ENCODE results near the gene POGK. TPM values are rescaled to one million over a fixed set of nuclear protein-coding genes. Genes with fewer than 3 reads are reported as not detected.

The POGK gene
- total and polyA plus RNA-seq, 3 experiments from 2014 or later = 19.1 to 76.0 (median 71.9) TPM

DNA sequence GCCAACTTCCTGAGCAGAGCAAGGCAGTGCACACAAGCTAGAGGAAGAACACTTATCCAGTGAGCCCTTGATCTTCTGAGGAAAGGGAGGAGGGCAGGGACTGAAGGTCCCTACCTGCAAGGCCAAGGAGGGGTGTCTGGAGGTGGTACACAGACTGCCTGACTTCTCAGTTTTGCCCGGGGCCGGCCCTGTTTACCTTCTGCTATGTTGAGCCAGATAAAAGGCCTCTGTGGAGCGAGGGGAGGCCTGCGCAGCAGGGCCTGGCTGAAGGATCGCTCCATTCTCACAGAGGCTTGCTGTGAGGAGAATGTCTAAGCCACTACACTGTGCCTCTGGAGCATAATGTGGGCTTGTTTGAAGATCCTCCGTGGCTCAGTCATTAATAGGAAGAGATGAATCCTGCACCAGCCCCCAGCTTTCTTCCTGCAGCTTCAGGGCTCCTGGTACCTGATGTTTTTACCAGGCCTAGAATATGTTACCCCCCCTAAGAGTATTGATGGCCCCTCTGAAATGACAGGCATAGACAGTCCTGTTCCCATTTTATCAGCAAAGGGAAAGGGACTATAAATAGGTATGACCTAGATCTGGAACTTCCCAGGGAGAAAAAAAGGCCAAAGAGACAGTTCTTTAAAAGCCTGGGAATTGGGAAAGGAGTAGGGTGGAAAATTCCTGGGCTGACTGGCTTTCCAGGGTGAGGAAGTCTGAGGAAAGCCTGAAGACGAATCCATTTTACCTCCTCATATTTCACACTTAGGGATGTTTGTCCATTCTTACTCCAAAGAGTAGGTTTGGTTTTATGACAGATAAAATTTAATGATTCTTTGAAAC, 4.7 kb downstream of the POGK start:
- no peak overlapping the region for H3K4me3 ChIP-seq (ENCODE audit: low read length)
- no peaks in the 10 kb centered on the region for H3K9me3 Mint-ChIP-seq
- peaks cover 0 to under 1% of the 10 kb centered on the region in 2 donors for H3K27me3 Mint-ChIP-seq
- peak overlapping the region in 1 of 7 donors; percentile 62 for H3K4me3 Mint-ChIP-seq
- peaks cover 46% of the 10 kb centered on the region for H3K36me3 ChIP-seq (ENCODE audit: insufficient read depth, low read length)
- DNase-seq = no peak
- peak overlapping the region in 7 of 8 donors; percentile 42 to 81 (median 54) for H3K27ac Mint-ChIP-seq
- H3K36me3 Mint-ChIP-seq = peaks cover 0 to 91% (median 22%) of the 10 kb centered on the region in 3 donors
- ChIA-PET CTCF (no interaction called here), POLR2A (no interaction called here)
- H3K4me1 ChIP-seq (ENCODE audit: insufficient read depth, low read length) = peaks cover 13% of the 10 kb centered on the region
- no peak overlapping the region for H3K27ac ChIP-seq (ENCODE audit: low read depth, low read length)
- peaks cover 49 to 82% (median 67%) of the 10 kb centered on the region in 3 donors for H3K4me1 Mint-ChIP-seq
- no peaks in the 10 kb centered on the region for H3K9me3 ChIP-seq (ENCODE audit: low read length)
- no peaks in the 10 kb centered on the region for H3K27me3 ChIP-seq (ENCODE audit: insufficient read depth, low read length, poor library complexity, severe bottlenecking)

DNA sequence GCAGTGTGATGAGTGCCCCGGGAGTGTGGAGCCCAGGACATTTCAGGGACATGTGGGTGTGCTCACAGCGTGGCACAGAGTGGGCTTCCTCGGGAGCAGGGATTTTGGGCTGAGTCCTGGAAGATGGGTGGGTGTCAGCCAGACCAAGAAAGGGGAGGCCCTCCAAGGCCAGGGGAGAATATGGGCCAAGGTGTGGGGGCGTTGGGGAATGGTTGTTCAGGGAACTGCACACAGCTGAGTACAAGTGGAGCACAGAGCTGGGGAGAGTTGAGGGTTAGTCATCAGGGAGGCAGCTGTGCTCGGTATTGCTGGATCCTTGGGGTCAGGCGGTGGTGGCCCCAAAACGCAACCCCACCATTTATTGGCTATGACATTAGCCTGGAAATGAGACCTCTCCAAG, 5.5 kb downstream of the POGK start:
- Mint-ChIP-seq H3K4me1 (peaks cover 48 to 81% (median 66%) of the 10 kb centered on the region in 3 donors), H3K9me3 (no peaks in the 10 kb centered on the region), H3K4me3 (no peak overlapping the region), H3K27ac (peak overlapping the region in 7 of 8 donors; percentile 7 to 80 (median 46)), H3K36me3 (peaks cover 0 to 98% (median 22%) of the 10 kb centered on the region in 3 donors), H3K27me3 (no peaks in the 10 kb centered on the region)
- H3K4me3 ChIP-seq (ENCODE audit: low read length) = no peak overlapping the region
- POLR2A ChIA-PET = no interaction called here
- DNase-seq = no peak
- no peaks in the 10 kb centered on the region for H3K27me3 ChIP-seq (ENCODE audit: insufficient read depth, low read length, poor library complexity, severe bottlenecking)
- CTCF ChIA-PET = no interaction called here
- peaks cover 13% of the 10 kb centered on the region for H3K4me1 ChIP-seq (ENCODE audit: insufficient read depth, low read length)
- H3K27ac ChIP-seq (ENCODE audit: low read depth, low read length) = no peak overlapping the region
- no peaks in the 10 kb centered on the region for H3K9me3 ChIP-seq (ENCODE audit: low read length)
- peaks cover 54% of the 10 kb centered on the region for H3K36me3 ChIP-seq (ENCODE audit: insufficient read depth, low read length)

DNA sequence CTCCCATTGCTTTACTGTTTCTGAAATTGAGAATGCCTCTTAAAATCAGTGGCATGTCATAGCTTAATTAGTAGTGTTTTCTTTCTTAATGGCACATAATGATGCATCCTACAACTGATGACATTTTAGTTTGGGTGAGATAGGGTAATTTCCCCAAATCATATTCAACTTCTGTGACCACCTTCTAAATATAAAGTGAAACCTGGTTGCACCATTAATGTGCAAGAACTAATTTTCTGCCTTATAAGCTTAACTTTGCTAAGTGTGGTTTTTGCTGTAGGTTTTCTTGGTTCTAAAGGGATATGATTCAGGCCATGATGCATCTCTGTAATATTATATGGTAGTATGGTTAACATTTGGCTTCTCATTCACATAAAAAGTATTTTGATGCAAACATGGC, 8.9 kb downstream of the POGK start:
- Histone ChIP-seq H3K4me3 (ENCODE audit: low read length) (no peak overlapping the region), H3K27me3 (ENCODE audit: insufficient read depth, low read length, poor library complexity, severe bottlenecking) (no peaks in the 10 kb centered on the region), H3K36me3 (ENCODE audit: insufficient read depth, low read length) (peaks cover 51% of the 10 kb centered on the region), H3K9me3 (ENCODE audit: low read length) (no peaks in the 10 kb centered on the region), H3K27ac (ENCODE audit: low read depth, low read length) (no peak overlapping the region), H3K4me1 (ENCODE audit: insufficient read depth, low read length) (no peaks in the 10 kb centered on the region)
- Mint-ChIP-seq H3K27ac (peak overlapping the region in 3 of 8 donors; percentile 13 to 47 (median 13)), H3K9me3 (no peaks in the 10 kb centered on the region), H3K4me1 (peaks cover 36 to 84% (median 51%) of the 10 kb centered on the region in 3 donors), H3K4me3 (no peak overlapping the region), H3K27me3 (no peaks in the 10 kb centered on the region), H3K36me3 (peaks cover 6 to 99% (median 28%) of the 10 kb centered on the region in 3 donors)
- DNase-seq = no peak
- ChIA-PET CTCF (no interaction called here), POLR2A (interaction anchor here (1.4 kb wide), 1 partner anchor 9 kb away, joined by 4 read pairs; the partner anchor contains the start of gene POGK)

DNA sequence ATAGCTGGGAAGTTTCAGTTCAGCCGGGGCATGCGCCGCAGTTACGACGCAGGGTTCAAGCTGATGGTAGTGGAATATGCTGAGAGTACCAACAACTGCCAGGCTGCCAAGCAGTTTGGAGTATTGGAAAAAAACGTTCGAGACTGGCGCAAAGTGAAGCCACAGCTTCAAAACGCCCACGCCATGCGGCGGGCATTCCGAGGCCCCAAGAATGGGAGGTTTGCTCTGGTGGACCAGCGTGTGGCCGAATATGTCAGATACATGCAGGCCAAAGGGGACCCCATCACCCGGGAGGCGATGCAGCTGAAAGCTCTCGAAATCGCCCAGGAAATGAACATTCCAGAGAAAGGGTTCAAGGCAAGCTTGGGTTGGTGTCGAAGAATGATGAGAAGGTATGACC, 9.9 kb downstream of the POGK start:
- POLR2A ChIA-PET = no interaction called here
- no peak overlapping the region for H3K4me3 ChIP-seq (ENCODE audit: low read length)
- peaks cover 36 to 84% (median 51%) of the 10 kb centered on the region in 3 donors for H3K4me1 Mint-ChIP-seq
- no peaks in the 10 kb centered on the region for H3K9me3 Mint-ChIP-seq
- H3K36me3 ChIP-seq (ENCODE audit: insufficient read depth, low read length) = peaks cover 42% of the 10 kb centered on the region
- H3K27me3 ChIP-seq (ENCODE audit: insufficient read depth, low read length, poor library complexity, severe bottlenecking) = no peaks in the 10 kb centered on the region
- no peak overlapping the region for H3K27ac ChIP-seq (ENCODE audit: low read depth, low read length)
- H3K4me3 Mint-ChIP-seq = no peak overlapping the region
- no peaks in the 10 kb centered on the region for H3K27me3 Mint-ChIP-seq
- no peaks in the 10 kb centered on the region for H3K4me1 ChIP-seq (ENCODE audit: insufficient read depth, low read length)
- CTCF ChIA-PET = no interaction called here
- H3K36me3 Mint-ChIP-seq = peaks cover 6 to 99% (median 29%) of the 10 kb centered on the region in 3 donors
- no peak for DNase-seq
- no peak overlapping the region for H3K27ac Mint-ChIP-seq
- H3K9me3 ChIP-seq (ENCODE audit: low read length) = no peaks in the 10 kb centered on the region

DNA sequence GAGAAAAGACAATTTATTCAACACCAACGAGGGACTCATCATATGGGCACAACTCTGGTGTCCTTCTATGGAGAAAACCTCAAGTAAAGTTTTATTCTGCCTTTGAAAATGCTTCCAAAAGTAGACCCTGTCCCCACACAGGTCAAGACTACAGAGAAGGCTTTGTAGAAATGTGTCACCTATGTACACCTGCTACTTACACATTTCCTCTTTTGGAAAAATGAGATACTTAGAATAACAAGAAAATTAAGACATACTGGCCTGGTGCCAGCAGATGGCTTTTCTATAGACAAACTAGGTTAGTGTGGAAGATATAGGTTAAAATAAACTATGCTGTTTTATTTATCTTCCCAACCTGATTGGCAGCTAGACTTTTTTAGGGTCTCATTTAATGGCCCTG, 13.6 kb downstream of the POGK start:
- H3K27ac ChIP-seq (ENCODE audit: low read depth, low read length) = no peak overlapping the region
- no peak for DNase-seq
- no peak overlapping the region for H3K4me3 ChIP-seq (ENCODE audit: low read length)
- H3K4me1 ChIP-seq (ENCODE audit: insufficient read depth, low read length) = no peaks in the 10 kb centered on the region
- H3K27me3 Mint-ChIP-seq = no peaks in the 10 kb centered on the region
- peak overlapping the region in 4 of 8 donors; percentile 60 to 81 (median 72) for H3K27ac Mint-ChIP-seq
- ChIA-PET CTCF (no interaction called here), POLR2A (no interaction called here)
- H3K4me1 Mint-ChIP-seq = peaks cover 19 to 47% (median 36%) of the 10 kb centered on the region in 3 donors
- no peaks in the 10 kb centered on the region for H3K27me3 ChIP-seq (ENCODE audit: insufficient read depth, low read length, poor library complexity, severe bottlenecking)
- peaks cover 32% of the 10 kb centered on the region for H3K36me3 ChIP-seq (ENCODE audit: insufficient read depth, low read length)
- H3K9me3 Mint-ChIP-seq = no peaks in the 10 kb centered on the region
- H3K4me3 Mint-ChIP-seq = no peak overlapping the region
- H3K36me3 Mint-ChIP-seq = peaks cover 6 to 94% (median 21%) of the 10 kb centered on the region in 3 donors
- H3K9me3 ChIP-seq (ENCODE audit: low read length) = no peaks in the 10 kb centered on the region

DNA sequence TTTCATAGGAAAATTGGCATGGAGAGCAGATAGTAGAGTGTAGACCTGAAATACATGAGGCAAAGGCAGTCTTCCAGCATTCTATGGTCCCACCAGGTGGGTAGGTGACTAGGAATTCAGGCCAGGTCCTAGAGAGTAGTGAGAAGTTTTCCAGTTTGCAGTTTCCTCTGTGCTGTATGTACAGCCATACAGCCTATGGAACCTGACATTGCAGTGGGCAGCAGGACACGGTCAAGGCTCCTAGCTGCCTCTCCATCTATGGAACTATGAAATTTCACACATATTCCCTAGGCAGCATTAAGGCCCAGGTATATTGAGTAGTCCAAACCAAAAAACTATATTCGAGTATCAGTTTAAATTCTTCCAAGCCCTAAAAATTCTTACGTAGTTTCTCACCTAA, 16.3 kb downstream of the POGK start:
- no peaks in the 10 kb centered on the region for H3K27me3 ChIP-seq (ENCODE audit: insufficient read depth, low read length, poor library complexity, severe bottlenecking)
- ChIA-PET CTCF (no interaction called here), POLR2A (no interaction called here)
- Mint-ChIP-seq H3K4me3 (no peak overlapping the region), H3K27me3 (no peaks in the 10 kb centered on the region), H3K36me3 (peaks cover 6 to 88% (median 21%) of the 10 kb centered on the region in 3 donors), H3K9me3 (no peaks in the 10 kb centered on the region), H3K4me1 (peaks cover 19 to 41% (median 34%) of the 10 kb centered on the region in 3 donors), H3K27ac (peak overlapping the region in 3 of 8 donors; percentile 49 to 74 (median 56))
- no peaks in the 10 kb centered on the region for H3K9me3 ChIP-seq (ENCODE audit: low read length)
- no peak for DNase-seq
- H3K4me1 ChIP-seq (ENCODE audit: insufficient read depth, low read length) = no peaks in the 10 kb centered on the region
- no peak overlapping the region for H3K27ac ChIP-seq (ENCODE audit: low read depth, low read length)
- H3K36me3 ChIP-seq (ENCODE audit: insufficient read depth, low read length) = peaks cover 18% of the 10 kb centered on the region
- no peak overlapping the region for H3K4me3 ChIP-seq (ENCODE audit: low read length)

DNA sequence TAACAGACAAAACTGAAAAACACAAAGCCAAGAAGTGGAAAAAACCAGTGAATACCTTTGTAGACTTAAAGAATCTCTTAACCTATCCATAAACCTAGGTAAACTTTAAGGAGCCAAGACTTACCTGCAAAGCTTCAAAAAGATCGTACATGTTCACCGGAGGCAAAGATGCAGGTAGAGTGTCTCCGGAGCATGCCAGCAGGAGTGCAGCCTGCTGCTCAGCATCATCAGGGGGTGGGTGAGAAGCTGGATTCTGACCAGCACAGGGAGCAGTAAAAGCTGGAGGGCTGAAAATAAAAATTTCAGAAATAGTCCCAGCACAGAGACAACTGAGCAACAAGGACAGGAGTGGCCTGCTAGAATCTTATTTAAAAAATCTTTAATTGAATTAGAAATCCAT, 18.7 kb downstream of the POGK start:
- Histone ChIP-seq H3K36me3 (ENCODE audit: insufficient read depth, low read length) (peaks cover 23% of the 10 kb centered on the region), H3K9me3 (ENCODE audit: low read length) (no peaks in the 10 kb centered on the region), H3K27ac (ENCODE audit: low read depth, low read length) (no peak overlapping the region), H3K4me3 (ENCODE audit: low read length) (no peak overlapping the region), H3K27me3 (ENCODE audit: insufficient read depth, low read length, poor library complexity, severe bottlenecking) (no peaks in the 10 kb centered on the region), H3K4me1 (ENCODE audit: insufficient read depth, low read length) (no peaks in the 10 kb centered on the region)
- Mint-ChIP-seq H3K27me3 (no peaks in the 10 kb centered on the region), H3K4me1 (peaks cover 10 to 25% (median 13%) of the 10 kb centered on the region in 3 donors), H3K9me3 (no peaks in the 10 kb centered on the region), H3K36me3 (peaks cover 0 to 86% (median 17%) of the 10 kb centered on the region in 3 donors), H3K27ac (peak overlapping the region in 2 of 8 donors; percentile 12 to 23), H3K4me3 (no peak overlapping the region)
- POLR2A ChIA-PET = no interaction called here
- DNase-seq = no peak
- CTCF ChIA-PET = interaction anchor here (1.6 to 2.0 kb wide), 2 partner anchors 11 to 18 kb away, joined by 5 to 7 read pairs; partner anchors contain the start of gene TADA1

DNA sequence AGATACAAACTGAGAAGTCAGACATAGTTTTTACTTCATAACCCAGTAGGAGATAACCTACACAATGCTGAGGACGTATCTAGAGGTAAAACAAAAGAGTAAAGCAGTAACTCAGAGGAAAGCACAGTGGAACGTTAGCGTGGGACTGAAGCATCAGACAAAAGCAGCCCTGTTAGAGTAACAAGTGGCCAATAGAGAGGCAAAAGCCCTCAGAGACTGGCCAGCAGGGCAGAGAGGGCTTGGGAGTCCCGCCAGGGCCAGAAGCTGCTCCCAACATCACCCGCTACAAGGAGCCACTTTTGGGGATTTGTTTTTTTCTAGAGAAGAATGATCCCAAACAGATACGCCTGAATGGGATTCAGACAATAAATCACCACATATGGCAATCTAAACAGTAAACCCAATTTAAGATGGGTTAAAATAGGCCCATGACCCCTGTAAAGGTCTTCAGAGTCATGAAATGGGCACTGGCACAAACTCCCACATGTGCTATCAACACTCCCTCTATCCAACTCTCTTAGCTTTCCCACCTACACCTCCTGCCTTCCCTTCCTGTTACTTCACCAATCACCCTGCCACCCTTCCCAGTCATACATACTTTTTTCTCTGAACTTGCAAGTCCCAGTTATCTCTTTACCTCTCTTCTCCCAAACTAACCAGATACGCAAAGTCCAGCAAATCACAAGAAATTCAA, 19.6 kb downstream of the POGK start:
- H3K4me3 ChIP-seq (ENCODE audit: low read length) = no peak overlapping the region
- no peak for DNase-seq
- H3K9me3 ChIP-seq (ENCODE audit: low read length) = no peaks in the 10 kb centered on the region
- no peaks in the 10 kb centered on the region for H3K9me3 Mint-ChIP-seq
- POLR2A ChIA-PET = no interaction called here
- H3K27ac ChIP-seq (ENCODE audit: low read depth, low read length) = no peak overlapping the region
- H3K27me3 ChIP-seq (ENCODE audit: insufficient read depth, low read length, poor library complexity, severe bottlenecking) = no peaks in the 10 kb centered on the region
- H3K27me3 Mint-ChIP-seq = no peaks in the 10 kb centered on the region
- CTCF ChIA-PET = interaction anchor here (1.6 to 2.0 kb wide), 2 partner anchors 10 to 17 kb away, joined by 5 to 7 read pairs; partner anchors contain the start of gene TADA1
- peaks cover 31% of the 10 kb centered on the region for H3K36me3 ChIP-seq (ENCODE audit: insufficient read depth, low read length)
- peaks cover 0 to 84% (median 18%) of the 10 kb centered on the region in 3 donors for H3K36me3 Mint-ChIP-seq
- H3K27ac Mint-ChIP-seq = peak overlapping the region in 5 of 8 donors; percentile 6 to 83 (median 30)
- no peaks in the 10 kb centered on the region for H3K4me1 ChIP-seq (ENCODE audit: insufficient read depth, low read length)
- peaks cover 4 to 17% (median 12%) of the 10 kb centered on the region in 3 donors for H3K4me1 Mint-ChIP-seq
- H3K4me3 Mint-ChIP-seq = no peak overlapping the region
